GM18873 (cell line): Measurements from ENCODE around the gene NVL.
"Not testable (repeated sequence)": the region's sequence is repeated elsewhere in the genome, so short reads cannot be mapped to it uniquely, and the experiment has no call there.

ENCODE experiments used
- ATAC-seq: cut with Tn5 transposase; IDR thresholded peaks from one replicate; pipeline ENCODE4 v1.9.1; 2021; ENCODE audit warnings: mild to moderate bottlenecking, moderate library complexity, moderate number of reproducible peaks; ENCODE audit not compliant: unreplicated experiment, low FRiP score

NVL gene

DNA sequence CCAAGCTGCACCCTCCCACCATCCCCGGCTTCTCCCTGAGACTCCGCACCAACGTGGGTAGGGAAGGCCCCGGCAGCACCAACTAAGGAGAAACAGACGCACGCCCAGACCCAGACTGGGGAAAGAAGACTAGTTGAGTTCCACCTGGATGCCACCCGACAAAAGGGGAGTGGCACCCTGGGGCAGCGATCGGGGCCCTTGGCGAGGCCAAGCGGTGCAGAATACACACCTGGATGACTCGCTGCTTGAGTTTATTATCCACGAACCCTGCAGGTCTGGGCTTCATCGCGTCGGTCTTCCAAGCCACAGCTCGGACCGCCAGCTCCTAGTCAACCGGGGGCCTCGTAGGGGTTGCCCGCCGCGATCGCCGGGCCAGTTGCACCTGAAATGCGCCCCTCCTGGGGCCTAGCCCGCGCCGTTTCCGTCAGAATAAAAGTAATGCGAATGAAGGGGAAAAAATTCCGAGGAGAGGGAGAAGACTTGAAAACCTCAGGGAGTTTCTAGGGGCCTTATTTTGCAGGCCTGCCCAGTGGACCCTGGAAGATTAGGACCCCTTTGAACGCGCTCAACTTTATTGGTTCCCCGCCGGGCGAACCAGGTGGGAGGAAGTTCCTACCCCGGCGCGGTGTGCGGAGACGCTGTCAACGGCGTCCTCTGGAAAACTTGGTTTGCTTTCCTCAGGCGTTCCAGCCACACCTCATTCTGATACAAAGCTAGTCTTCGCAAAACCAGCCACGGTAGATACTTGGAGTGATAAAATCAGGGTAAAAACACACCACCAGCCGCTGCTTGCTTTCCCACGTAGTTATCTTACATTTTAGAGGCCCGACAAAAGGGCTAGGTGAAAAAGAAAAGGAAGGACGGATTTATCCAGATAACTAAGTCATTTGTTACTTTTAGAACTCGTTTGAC, at the start of gene NVL:
TSS of gene NVL (minus strand) at position 331 of the 912 bp plus-strand sequence. CDS start at position 286, 45 bp downstream.
- ATAC-seq, result peak; percentile 65

DNA sequence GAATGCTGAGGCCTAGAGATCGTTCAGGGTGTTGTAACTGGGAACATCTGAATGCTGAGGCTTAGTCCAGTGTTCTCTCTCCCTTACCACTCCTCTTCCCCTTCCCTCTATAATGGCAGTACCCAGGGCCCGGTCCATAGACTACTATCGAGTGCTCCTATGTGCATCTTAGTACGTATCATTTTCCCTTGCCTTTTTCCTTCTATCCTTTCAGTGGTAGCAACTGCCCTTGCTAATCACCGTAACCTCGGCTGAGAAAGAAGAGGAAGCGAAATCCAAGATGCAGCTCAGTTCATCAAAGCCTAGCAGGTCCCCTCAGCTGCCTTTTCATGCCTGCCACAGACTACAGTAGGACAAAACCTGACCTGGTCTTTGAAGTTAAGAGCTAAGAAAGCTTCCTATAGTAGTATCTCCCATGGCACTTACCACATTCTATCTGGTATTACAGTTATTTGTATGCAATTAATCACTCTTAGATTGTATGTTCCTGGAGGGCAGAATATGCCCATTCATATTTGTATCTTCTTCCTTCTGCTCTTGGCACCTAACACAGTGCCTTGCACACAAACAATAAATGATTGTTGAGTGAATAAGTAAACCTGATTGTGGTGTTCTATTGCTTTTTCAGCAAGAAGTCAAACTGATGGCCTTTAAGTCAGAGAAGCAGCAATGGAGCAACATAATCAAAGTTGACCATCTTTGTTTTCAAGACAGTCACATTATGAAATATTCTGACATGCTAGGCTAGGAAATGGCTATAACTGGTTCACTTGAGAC, 49.1 kb upstream of the NVL start:
- no peak for ATAC-seq

DNA sequence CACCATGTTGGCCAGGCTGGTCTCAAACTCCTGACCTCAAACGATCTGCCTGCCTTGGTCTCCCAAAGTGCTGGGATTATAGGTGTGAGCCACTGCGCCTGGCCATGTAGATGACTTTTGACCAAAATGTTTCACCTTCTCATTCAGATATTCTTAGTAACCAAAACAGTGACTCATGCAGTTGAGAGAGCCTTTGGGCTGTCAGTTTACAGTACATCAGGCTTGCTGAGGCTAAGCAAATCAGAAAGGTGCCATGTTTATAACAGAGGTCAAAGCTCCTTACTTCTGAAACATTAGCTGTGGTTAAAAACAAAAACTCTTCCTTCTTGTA, 47.7 kb upstream of the NVL start:
- no peak for ATAC-seq

DNA sequence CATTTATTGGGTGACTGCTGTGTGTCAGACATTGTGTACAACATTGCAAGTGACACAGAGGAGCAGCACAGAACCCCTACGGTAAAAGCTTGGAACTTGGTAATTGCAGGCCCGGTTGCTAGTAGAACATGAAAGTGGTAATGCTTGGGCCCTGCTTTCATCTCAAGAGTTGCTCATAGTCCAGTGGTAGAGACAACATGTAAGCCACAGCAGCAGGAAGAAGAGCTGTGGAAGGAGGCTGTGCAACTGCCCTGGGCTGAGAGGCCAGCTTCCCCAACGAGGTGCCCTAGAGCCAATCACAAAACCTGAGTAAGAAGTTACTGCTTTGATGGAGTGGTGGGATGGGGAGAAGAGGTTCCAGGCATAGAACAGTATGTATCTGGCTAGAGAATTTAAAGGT, 45.1 kb upstream of the NVL start:
- ATAC-seq, result no peak

DNA sequence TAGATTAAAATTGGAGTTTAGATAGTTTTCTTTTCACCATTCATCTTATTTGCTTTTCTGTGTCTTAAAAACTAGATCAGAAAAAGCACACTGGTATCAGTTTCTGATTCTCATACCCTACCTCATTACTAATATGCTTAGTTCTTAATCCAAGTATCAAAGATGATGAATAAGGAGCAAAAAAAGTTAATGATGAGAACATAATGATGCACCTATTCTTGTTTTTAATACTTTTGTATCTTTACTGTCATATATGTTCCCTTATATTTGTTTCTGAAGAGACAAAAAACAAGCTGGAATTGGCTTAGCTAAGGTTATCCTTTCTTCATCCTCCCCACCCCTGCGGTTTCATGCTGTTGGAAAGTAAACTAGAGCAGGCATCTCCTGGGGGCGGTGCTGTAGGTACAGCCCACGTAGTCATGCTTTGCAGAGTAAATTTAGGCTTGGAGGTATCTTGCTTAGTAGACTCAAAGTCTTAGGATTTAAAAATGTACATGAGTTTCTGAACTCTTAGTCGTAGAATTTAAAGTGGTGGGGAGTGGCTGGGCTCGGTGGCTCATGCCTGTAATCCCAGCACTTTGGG, 43.1 kb upstream of the NVL start:
- no peak for ATAC-seq

DNA sequence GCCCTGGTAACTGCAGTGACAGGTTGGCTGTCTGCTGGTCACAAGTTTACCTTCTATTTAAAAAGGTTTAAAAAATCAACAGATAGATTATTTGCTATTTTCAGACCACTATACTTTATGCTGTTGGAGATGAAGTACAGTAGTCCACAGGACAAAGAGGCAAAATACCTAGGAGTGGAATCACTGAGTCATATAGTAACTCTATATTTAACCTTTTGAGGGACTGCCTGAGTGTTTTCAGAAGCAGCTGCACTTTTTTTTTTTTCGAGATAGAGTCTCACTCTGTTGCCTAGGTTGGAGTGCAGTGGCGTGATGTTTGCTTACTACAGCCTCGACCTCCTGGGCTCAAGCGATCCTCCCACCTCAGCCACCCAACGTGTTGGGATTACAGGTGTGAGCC, 38.4 kb upstream of the NVL start:
- ATAC-seq, result peak; percentile 71

DNA sequence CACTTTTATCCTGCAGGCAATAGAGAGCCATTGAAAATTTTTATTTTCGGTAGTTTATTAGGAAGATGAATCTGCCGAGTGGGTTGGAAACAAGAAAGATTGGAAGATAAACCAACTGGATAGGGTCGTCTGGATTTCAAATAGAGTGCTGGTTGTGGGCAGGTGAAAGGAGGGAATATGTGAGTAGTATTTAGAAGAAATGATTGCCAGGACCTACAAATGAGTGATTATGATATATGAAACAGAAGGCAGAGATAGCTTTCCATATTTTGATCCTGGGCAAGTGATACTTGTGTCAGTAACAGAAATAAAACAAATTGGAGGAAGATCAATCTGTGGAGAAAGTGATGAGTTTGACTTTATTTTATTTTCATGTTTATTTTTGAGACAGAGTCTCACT, 29.2 kb upstream of the NVL start:
- no peak for ATAC-seq

DNA sequence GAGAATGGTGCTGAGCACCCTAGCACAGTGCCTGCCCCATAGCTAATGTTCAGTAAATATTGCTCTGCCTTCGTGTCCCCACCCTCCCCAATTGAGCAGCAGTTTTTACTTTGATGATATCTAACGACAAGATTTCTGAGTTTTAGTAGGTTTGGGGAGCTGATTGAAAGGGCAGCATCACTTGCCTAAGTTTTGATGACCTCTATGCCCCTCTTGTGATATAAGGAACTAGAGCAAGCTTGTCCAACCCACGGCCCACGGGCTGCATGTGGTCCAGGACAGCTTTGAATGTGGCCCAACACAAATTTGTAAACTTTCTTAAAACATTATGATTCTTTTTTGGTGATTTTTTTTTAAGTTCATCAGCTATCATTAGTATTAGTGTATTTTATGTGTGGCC, 28.3 kb upstream of the NVL start:
- no peak for ATAC-seq

DNA sequence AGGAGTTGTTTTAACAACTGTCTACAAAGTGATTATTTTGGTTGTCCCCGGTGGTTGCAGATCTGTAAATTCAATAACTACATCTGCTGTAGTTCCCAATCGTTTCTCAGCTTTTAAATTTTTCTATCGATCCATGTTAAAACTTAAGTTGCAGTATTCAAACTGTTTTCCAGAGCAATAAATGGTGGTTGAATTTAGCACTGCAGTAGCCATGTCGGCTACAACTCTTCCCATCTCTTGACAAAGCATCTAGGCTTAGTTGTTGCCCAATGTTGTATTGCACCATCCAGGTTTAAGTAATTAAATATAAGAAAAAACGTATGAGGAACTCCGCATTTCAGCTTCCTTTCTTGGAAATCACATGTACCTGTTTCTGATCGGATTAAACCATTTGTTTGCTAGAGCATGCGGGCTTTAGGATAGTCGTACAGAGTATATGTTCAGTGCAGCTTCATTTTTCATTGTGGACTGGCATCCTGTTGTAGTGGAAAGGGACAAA, 27.7 kb upstream of the NVL start:
- ATAC-seq, result no peak

DNA sequence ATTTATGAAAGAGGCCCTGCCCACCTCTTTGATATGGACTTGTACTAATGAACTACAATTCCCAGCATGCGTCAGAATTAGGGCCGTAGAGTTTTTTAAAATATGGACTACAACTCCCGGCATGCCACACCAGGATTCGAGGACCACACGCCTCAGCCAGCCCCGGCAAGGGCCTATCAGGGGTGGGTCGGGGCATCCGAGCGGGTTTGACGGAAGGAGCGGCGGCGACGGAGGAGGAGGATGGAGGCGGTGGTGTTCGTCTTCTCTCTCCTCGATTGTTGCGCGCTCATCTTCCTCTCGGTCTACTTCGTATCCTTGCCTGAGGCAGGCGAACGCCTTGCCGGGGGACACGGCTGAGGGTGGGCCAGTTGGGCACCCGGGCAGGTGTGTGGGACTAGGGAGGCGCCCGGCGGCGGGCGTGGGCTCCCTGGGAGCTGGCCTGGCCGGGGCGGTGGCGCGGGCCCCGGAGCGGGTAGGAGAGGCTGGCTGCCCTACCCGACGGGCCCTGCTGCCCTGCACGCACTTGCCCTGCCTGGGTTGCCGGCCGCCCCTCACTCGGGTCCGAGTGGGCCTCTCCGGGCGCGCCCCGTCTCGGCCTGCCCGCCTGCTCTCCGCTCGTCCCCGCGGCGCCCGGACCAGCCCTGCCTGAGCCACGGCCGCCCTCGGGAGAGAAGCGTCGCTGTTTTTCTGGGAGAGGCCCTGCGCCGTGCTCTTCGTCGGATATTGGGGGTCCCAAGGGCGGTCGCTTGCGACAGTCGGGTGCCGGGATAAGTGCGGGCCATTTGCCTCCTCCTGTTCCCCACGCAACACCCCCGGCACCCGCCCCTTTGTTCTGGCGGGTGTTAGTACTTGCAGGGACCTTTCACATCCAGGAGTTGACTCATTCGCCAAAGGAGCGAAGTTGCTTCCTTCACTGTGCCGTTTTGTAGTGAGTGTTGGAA, 27.0 kb upstream of the NVL start, which contains the start of gene CNIH4:
TSS of gene CNIH4 (plus strand) at position 195 of the 941 bp plus-strand sequence. CDS start at position 241, 46 bp downstream.
- ATAC-seq, result peak; percentile 96

DNA sequence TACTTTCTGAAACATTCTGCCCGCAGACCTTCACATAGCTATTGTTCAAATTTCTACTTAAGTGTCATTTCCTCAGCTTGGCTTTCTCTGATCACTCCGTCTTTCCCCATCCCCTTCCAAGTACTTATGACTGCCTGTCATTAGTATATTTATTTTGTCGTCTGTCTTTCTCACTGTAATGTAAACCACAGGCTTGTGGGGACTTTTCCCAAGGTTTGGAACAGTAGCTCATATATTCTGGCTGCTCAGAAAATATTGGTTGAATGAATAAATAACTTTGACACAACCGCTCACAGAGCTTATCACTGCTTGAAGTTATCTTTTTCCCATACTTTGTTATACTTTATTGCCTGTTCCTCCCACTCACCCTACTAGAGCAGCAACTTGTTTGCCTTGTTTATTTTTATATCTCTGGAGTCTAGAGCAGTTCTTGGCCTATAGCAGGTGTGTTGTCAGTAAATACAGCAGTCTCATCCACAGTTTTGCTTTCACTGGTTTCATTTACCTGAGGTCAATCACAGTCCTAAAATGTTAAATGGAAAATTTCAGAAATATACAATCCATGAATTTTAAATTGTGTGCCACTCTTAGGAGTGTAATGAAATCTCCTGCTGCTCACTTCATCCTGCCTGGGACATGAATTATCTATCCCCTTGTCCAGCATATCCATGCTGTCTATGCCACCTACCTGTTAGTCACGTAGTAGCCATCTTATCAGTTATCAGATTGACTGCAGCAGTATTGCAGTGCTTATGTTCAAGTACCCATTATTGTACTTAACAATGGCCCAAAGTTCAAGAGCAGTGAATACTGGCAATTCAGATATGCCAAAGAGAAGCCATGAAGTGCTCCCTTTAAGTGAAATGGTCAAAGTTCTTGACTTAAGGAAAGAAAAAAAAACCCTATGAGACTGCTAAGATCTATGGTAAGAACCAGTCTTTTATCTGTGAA, 24.3 kb upstream of the NVL start:
- no peak for ATAC-seq

DNA sequence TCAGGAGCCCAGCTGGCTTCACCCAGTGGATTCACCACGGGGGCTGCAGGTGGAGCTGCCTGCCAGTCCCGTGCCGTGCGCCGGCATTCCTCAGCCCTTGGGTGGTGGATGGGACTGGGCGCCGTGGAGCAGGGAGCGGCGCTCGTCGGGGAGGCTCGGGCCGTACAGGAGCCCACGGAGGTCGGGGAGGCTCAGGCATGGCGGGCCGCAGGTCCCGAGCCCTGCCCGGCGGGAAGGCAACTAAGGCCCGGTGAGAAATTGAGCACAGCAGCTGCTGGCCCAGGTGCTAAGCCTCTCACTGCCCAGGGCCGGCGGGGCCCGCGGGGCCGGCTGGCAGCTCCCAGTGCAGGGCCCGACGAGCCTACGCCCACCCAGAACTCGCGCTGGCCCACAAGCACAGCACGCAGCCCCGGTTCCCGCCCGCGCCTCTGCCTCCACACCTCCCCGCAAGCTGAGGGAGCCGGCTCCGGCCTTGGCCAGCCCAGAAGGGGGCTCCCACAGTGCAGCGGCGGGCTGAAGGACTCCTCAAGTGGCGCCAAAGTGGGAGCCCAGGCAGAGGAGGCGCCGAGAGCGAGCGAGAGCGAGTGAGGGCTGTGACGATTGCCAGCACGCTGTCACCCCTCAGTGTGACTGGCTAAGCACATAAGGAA, 22.6 kb upstream of the NVL start:
- ATAC-seq, result not testable (repeated sequence)

DNA sequence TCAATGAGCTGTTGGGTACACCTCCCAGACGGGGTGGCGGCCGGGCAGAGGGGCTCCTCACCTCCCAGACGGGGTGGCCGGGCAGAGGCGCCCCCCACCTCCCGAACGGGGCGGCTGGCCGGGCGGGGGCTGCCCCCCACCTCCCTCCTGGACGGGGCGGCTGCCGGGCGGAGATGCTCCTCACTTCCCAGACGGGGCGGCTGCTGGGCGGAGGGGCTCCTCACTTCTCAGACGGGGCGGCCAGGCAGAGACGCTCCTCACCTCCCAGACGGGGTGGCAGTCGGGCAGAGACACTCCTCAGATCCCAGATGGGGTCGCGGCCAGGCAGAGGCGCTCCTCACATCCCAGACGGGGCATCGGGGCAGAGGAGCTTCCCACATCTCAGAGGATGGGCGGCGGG, 19.7 kb upstream of the NVL start:
- ATAC-seq, result not testable (repeated sequence)

DNA sequence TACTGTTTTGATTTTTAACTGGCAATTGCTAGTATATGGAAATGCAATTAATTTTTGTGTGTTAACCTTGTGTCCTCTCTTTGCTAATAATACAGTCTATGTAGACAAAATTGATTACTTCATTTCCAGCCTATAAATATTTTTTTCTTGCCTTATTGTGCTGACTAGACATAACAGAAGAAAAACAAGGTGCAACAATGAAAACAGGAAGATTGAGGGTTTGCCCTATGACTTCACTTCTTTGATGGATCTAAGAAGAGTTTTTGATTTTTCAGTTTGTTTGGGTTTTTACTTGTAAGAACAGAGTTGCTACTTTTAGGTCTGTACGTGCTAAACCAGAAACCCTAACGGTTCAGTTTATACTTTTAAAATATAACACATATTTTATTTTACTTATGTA, 18.2 kb upstream of the NVL start:
- ATAC-seq, result no peak

DNA sequence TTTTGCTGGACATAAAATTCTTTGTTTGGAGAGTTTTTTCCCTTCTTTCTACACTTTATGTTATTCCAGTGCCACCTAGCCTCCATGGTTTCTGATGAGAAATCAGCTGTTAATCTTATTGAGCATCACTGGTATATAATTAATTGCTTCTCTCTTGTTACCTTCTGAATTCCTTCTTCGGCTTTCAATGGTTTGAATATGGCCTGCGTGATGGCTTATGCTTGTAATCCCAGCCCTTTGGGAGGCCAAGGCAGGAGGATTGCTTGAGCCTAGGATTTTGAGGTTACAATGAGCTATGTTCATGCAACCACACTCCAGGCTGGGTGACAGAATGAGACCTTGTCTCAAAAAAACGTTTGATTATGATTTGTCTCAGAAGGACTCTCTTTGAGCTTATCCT, 13.7 kb upstream of the NVL start:
- no peak for ATAC-seq

DNA sequence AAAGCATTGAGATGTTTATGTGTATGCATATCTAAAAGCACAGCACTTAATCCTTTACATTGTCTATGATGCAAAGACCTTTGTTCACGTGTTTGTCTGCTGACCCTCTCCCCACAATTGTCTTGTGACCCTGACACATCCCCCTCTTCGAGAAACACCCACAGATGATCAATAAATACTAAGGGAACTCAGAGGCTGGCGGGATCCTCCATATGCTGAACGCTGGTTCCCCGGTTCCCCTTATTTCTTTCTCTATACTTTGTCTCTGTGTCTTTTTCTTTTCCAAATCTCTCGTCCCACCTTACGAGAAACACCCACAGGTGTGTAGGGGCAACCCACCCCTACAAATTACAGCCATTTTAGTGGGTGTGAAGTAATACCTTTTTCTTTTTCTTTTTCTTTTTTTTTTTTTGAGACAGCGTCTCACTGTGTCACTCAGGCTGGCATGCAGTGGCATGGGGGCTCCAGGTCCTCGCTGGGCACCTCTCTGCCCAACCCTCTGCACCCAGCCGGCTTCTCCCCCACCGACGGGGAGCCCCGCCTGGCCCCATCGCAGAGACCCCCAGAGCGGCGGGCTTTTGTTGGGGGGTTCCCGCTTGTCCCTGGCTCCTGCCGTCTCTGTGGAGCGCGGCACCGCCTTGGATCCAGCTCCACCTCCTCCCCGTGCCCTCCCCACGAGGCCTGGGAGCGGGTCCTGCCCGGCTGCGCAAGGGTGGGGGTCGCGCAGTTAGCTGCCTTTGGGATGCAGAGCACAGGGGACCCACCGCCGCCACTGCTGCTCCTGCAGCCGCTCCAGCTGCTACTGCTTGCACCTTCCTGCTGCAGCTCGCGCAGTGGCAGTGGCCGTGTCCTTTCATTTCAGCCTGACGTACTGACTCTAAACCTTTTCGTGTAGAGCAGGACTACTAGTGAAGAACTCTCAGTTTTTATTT, 10.7 kb upstream of the NVL start:
- not testable (repeated sequence) for ATAC-seq

DNA sequence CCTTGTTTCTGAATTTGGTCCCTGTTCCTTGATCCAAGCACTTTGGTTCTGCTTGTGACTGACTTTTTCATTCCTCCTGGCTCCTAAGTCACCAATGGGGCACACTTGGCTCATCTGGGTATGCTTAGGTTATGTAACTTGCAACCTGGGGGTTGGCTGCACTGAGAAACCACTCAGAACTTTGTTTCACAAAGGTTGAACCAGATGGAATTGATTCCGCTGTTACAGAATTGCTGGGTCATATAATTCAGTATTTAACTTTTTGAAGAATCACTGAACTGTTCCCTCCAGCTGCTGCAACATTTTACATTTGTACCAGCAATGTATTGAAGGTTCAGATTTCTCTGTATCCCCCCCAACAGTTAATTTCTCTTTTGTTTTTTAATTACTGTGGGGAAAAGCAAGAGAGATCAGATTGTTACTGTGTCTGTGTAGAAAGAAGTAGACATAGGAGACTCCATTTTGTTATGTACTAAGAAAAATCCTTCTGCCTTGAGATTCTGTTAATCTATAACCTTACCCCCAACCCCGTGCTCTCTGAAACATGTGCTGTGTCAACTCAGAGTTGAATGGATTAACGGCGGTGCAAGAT, 9.6 kb upstream of the NVL start:
- ATAC-seq, result no peak
